ENCODE data around the gene BEST4.
"Not testable (repeated sequence)": the region's sequence is repeated elsewhere in the genome, so short reads cannot be mapped to it uniquely, and the experiment has no call there.

Gene BEST4

GRCh38 chr1:44801491-44802305 lies 13.7 kb upstream of the BEST4 start:
- no peak for DNase-seq (ENCODE audit: low spot score)

GRCh38 chr1:44799770-44800584 lies 12.0 kb upstream of the BEST4 start, which contains the start of gene PLK3:
PLK3 (plus strand) TSS chr1:44800377; CDS start chr1:44800464, 87 bp downstream.
- DNase-seq (ENCODE audit: low spot score) = peak; percentile 99

- DNase-seq (ENCODE audit: low spot score) = no peak
Measured at GRCh38 chr1:44798481-44799365, 10.8 kb upstream of the BEST4 start.

GRCh38 chr1:44797886-44798285 lies 9.9 kb upstream of the BEST4 start:
- DNase-seq (ENCODE audit: low spot score) = not testable (repeated sequence)

DNA sequence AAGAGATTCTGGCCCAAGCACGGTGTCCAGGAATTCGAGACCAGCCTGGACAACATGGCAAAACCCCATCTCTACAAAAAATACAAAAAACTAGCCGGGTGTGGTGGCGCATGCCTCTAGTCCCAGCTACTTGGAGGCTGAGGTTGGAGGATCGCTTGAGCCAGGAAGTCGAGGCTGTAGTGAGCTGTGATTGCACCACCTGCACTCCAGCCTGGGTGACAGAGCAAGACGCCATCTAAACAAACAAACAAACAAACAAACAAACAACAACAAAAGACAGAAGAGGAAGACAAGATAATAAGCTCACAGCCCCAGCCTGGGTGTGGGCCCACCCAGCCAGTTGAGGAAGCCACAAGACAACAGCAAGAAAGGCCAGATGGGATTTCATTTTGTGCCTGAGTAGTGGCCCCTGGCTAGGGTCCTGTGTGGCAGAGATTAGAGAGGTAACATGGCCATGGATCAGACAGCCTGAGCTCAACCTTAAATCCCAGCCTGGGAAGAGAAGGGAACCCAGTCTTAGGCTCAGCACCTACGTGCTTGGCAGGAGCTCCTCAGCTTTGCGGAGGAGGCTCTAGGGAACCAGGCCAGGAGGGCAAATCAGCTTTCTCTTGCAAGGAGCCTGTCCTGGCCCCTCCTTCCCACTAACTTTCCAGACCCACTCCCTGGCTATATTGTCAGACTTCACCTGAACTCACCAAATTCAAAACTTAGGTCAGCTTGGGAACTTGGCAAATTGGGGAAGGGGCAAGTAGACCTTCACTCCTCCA lies 4.9 kb upstream of the BEST4 start:
- no peak for DNase-seq (ENCODE audit: low spot score)

- DNase-seq (ENCODE audit: low spot score) = no peak
Measured at GRCh38 chr1:44790968-44791801, 3.2 kb upstream of the BEST4 start.

DNA sequence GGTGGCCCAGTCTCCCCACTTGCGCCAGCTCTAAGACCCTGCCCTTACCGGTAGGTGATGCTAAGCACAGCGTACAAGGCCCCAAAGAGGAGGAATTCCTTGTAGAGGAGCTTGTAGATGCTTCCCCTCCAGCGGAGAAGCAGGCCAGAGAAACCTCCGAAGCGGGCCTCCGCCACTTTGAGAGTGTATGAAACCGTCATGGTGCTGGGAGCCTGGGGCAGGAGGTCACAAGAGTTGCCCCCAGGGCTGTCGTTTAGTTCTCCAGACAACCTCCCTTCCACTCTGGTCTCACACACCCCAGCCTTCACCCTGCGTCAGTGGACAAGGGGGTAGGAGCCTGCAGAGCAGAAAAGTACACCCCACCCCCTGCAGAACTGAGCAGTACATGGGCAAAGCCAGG lies 464 bp downstream of the BEST4 start:
- no peak for DNase-seq (ENCODE audit: low spot score)

- DNase-seq (ENCODE audit: low spot score) = no peak
Measured at GRCh38 chr1:44786841-44787426, 1.0 kb downstream of the BEST4 start.

DNA sequence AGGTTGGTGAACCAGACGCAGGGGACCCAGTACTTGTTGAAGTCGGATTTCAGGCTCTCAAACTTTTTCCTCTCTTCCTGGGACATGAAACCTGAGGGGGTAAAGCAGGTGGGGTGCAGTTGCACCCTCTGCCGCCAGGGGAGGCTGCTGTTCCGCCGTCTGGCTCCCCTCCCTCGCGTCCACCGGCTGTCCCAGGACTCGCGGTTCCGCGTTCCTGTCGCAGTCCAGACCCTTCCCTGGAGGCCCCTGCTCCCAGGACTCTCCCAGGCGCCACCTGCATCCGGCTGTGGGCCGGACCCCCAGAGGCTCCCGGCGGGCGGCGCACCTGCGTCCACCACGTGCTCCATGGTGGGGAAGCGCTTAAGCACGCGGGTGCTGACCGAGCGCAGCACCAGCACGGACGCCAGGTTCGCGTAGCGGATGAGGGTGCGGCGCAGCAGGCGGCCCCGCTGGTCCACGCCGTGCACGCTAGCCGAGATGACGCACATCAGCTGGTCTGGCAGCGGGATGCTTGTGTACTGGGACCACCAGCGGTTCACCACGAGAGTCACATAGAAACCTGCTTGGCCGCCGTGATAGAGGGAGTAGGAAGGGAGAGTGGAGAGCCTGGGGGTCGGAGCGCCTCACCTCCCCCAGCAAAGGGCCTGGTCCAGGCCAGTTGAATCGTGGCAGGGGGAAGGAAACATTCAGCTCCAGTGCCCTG lies 1.7 kb downstream of the BEST4 start:
- no peak for DNase-seq (ENCODE audit: low spot score)

GRCh38 chr1:44785501-44786137 lies 2.4 kb downstream of the BEST4 start:
- DNase-seq (ENCODE audit: low spot score) = no peak

- DNase-seq (ENCODE audit: low spot score) = no peak
Measured at GRCh38 chr1:44785029-44785380, 3.0 kb downstream of the BEST4 start.

DNA sequence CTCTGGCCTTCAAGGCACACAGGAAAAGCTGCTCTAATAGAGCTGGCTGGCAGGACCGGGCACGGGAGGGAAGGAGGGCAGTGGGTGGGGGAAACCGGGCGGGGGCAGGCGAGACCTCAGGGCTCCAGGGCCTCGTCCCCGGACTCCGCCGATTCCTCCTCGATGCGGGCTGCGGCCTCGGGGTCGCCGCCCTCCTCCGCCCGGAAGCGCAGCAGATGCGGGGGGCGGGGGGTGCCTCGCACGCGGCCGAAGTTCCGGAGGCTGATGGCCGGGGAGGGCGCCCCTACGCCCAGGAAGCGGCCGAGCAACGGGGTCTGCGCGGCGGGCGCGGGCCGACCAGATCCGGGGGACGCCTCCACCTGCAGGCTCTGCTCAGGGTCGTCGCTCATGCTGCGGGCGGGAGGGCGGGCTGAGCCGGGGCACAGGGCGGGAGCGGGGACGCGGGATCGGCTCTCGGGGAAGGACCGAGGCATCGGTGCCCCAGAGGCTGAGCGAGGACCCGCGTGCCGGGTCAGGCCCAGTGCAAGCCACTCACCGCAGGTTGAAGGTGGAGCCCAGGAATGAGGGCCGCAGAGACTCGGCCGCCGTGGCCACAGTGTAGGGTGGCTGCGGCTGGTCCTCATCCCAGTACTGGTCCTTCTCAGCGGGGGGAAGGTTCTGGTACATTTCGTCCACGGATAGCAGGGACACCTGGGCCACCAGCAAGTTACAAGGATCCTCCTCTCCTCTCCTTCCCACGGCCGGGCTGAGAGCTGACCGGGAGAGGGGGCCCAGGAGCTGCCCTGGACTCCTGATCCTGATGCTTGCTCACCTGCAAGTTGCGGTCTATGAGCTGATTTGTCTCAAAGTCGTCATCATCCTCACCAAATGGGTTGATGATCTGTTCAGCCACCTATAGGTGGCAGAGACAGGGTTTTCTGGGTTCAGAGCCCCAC lies 3.6 kb downstream of the BEST4 start:
- DNase-seq (ENCODE audit: low spot score) = no peak

- DNase-seq (ENCODE audit: low spot score) = no peak
Measured at GRCh38 chr1:44783697-44784093, 4.3 kb downstream of the BEST4 start.

- DNase-seq (ENCODE audit: low spot score) = no peak
Measured at GRCh38 chr1:44780583-44781121, 7.3 kb downstream of the BEST4 start.

DNA sequence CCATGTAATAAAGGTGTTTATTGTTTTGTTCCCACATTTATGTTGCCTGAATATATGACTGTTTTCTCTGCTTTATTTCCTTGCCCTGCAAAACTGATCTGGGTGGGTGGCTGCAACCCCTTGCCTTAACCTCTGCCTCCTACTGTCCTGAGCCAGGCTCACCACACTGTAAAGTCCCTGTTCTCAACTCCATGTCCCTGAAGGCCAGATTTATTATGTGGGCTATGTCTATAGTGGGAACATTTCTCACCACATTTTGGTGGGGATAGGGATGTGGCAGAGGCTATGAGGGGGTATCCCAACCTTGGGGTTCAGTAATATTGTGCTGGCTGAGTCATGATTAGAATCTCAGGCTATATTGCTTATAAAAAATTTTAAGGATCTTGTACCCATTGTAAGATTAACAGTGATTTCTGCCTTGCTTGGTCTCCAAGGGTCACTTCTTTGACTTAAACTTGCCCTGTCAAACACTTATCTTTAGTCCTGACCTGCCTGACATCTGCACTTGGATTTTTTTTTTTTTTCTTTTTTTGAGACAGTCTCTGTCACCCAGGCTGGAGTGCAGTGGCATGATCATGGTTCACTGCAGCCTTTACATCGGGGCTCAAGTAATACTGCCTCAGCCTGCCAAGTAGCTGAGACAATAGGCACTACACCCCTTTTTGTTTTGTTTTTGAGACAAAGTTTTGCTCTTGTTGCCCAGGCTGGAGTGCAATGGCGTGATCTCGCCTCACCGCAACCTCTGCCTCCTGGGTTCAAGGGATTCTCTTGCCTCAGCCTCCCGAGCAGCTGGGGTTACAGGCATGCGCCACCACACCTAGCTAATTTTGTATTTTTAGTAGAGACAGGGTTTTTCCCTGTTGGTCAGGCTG lies 9.0 kb downstream of the BEST4 start:
- no peak for DNase-seq (ENCODE audit: low spot score)

GRCh38 chr1:44777969-44778635 lies 9.9 kb downstream of the BEST4 start:
- DNase-seq (ENCODE audit: low spot score) = no peak
